Erythroblast (primary cell): ENCODE results near the gene CASQ1.

Experiments
- GATA1 ChIP-seq: IDR thresholded peaks from 2 replicates; pipeline ENCODE4 v1.6.1; 2011; ENCODE audit warnings: low read depth, mild to moderate bottlenecking, control low read depth, low read length, moderate library complexity
- POLR2A ChIP-seq: IDR thresholded peaks from 2 replicates; pipeline ENCODE4 v1.6.1; 2011; ENCODE audit warnings: mild to moderate bottlenecking, low read length

GRCh38 chr1:160222546-160222945 is 32.2 kb downstream of the CASQ1 start:
- TF ChIP-seq POLR2A (no peak), GATA1 (no peak)
